Left ventricle myocardium inferior (tissue), 1 donor: ENCODE results near the gene MTAP. TPM values are rescaled to one million over a fixed set of nuclear protein-coding genes. Genes with fewer than 3 reads are reported as not detected.

Experiments used
- DNase-seq: peaks from one replicate; pipeline ENCODE4 v3.0.0-alpha.2; 2020
- H3K27ac ChIP-seq: fragments of 200-600 bp; replicated peaks from 2 replicates; pipeline ENCODE4 v1.8.0; 2021
- H3K27me3 ChIP-seq: fragments of 200-600 bp; 2 replicates; pipeline ENCODE4 v1.8.0; 2021; ENCODE audit warnings: low read depth
- H3K36me3 ChIP-seq: fragments of 200-600 bp; 2 replicates; pipeline ENCODE4 v1.8.0; 2021
- H3K4me1 ChIP-seq: fragments of 200-600 bp; 2 replicates; pipeline ENCODE4 v1.8.0; 2021
- H3K4me3 ChIP-seq: fragments of 200-600 bp; 2 replicates; pipeline ENCODE4 v1.8.0; 2021; ENCODE audit warnings: mild to moderate bottlenecking, moderate library complexity
- H3K9me3 ChIP-seq: fragments of 200-600 bp; replicated peaks from 2 replicates; pipeline ENCODE4 v1.8.0; 2021
- intact Hi-C: fragments of 100-400 bp; cut with micrococcal nuclease; formaldehyde crosslinking; loops from one replicate; pipeline ENCODE4 v1.11.0; 2022
- total RNA-seq: library from RNA; stranded (reverse); fragmentation: NEBNext Ultra II Directional; extraction: Animal tissue kit (Norgen Biotek cat#: 25700); gene quantifications from one replicate; pipeline ENCODE4 v1.2.1, GENCODE V29; 2021
- TF ChIP-seq, protein P1 (sequence below): fragments of 200-600 bp; IDR thresholded peaks from 2 replicates; pipeline ENCODE4 v1.8.0; 2021; ENCODE audit warnings: antibody characterized with exemption, mild to moderate bottlenecking, borderline replicate concordance
- donor health status: DM: no; HTN: yes; CAD: no; lungs with severe emphysema.

The MTAP gene
- total RNA-seq, 1 donor from 2014 or later = 25.3 TPM

DNA sequence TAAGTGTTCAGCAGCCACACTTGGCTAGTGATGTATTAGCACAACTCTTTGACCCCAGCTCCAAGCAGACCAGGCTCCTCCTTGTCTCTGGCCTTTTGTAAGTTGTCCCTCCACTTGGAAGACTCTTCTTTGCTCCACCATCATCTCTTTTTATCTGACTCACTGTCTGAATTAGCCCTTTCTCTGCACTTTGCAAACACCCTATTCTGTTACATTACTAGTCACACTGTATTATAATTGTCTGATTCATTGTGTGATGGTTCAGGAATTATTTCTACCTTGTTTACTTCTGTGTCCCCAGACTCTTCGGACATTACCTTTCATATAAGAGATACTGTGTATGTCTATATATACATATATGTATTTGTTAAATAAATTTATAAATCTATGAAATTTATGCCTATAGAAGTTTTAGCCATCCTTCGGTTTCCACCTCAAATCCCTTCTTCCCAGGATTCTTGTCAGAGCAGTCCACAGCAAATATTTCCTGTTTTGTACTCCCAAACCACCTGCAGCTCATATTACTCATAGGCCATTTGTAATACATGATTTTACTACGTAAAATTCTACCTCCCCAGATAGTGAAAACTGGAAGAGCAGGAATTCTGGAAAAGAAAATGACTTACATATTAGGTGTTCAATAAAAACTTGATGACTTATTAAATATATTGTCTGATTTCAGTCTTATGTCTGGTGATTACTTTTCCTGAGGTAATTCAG lies 69.0 kb downstream of the MTAP start:
- TF ChIP-seq, protein P1, sequence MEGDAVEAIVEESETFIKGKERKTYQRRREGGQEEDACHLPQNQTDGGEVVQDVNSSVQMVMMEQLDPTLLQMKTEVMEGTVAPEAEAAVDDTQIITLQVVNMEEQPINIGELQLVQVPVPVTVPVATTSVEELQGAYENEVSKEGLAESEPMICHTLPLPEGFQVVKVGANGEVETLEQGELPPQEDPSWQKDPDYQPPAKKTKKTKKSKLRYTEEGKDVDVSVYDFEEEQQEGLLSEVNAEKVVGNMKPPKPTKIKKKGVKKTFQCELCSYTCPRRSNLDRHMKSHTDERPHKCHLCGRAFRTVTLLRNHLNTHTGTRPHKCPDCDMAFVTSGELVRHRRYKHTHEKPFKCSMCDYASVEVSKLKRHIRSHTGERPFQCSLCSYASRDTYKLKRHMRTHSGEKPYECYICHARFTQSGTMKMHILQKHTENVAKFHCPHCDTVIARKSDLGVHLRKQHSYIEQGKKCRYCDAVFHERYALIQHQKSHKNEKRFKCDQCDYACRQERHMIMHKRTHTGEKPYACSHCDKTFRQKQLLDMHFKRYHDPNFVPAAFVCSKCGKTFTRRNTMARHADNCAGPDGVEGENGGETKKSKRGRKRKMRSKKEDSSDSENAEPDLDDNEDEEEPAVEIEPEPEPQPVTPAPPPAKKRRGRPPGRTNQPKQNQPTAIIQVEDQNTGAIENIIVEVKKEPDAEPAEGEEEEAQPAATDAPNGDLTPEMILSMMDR = no peak
- peaks cover 10% of the 10 kb centered on the region for H3K9me3 ChIP-seq
- intact Hi-C loops = no loop called here

DNA sequence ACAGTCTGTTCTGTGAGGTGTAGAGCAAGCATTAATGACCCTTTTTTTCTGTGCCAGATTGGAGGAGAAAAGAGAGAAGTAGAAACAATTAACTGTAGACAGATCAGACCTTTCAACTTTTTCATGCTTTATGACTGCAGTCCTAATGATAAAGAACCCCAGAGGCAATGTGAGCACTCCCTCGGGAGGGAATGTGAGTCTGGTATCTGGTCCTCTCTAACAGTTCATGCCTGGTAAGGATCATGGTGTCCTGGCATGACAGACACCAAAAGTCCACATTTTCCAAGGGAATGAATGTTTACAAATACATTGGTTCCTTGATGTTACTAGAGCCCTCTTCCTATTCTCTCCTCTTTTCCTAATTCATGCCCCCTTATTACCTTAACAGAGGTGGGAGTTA lies 70.3 kb downstream of the MTAP start:
- Histone ChIP-seq H3K4me3 (no peak overlapping the region), H3K4me1 (no peaks in the 10 kb centered on the region), H3K36me3 (peaks cover 31% of the 10 kb centered on the region), H3K27ac (no peak overlapping the region), H3K27me3 (no peaks in the 10 kb centered on the region), H3K9me3 (peaks cover 10% of the 10 kb centered on the region)
- TF ChIP-seq, protein P1 = no peak
- intact Hi-C loops = no loop called here
- no peak for DNase-seq

More for the DNA sequence above, 69.0 kb downstream of the MTAP start:
- no peak for DNase-seq
- Histone ChIP-seq H3K27me3 (no peaks in the 10 kb centered on the region), H3K4me1 (no peaks in the 10 kb centered on the region), H3K27ac (no peak overlapping the region), H3K36me3 (peaks cover 34% of the 10 kb centered on the region), H3K4me3 (no peak overlapping the region)

DNA sequence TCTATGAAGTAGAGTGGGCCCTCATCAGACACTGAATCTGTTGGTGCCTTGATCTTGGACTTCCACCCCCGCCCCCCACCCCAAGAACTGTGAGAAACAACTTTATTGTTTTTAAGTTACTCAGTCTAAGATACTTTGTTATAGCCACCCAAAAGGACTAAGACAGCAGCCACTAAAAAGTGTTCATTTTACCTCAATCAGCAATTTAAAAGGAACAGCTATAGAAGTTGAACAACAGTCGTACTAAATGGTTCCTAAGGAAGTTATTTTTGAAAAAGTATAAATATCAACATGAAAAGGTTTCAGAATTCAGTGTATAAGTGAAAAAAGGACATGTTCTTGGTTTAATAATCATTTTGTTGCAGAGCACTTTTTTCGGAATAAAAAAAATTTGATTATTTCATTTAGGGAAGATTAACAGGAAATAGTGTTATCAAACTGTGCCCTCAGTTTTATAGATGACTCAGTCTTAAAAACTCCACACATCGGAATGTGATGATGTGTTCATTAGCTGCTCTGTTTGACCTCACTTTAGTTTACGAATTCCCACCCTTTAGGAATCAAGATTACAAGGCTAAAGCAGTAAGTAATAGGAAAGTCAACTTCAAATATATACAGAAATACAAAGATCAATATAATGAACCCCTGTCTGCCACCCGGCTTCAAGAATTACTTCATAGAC lies 71.2 kb downstream of the MTAP start:
- H3K27ac ChIP-seq = no peak overlapping the region
- no peak overlapping the region for H3K4me3 ChIP-seq
- H3K36me3 ChIP-seq = peaks cover 23% of the 10 kb centered on the region
- TF ChIP-seq, protein P1 = no peak
- no peaks in the 10 kb centered on the region for H3K4me1 ChIP-seq
- intact Hi-C loops = no loop called here
- no peaks in the 10 kb centered on the region for H3K27me3 ChIP-seq
- peaks cover 10% of the 10 kb centered on the region for H3K9me3 ChIP-seq
- DNase-seq = no peak

DNA sequence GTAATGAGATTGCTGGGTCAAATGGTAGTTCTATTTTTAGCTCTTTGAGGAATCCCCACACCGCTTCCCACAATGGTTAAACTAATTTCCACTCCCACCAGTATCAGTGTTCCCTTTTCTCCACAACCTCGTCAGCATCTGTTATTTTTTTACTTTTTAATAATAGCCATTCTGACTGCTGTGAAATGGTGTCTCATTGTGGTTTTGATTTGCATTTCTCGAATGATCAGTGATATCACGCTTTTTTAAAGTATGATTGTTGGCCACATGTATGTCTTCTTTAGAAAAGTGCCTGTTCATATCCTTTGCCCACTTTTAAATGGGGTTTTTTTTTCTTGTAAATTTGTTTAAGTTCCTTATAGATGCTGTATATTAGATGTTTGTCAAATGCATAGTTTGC lies 73.5 kb downstream of the MTAP start:
- Histone ChIP-seq H3K27ac (no peak overlapping the region), H3K4me3 (no peak overlapping the region)
- intact Hi-C loops = no loop called here

DNA sequence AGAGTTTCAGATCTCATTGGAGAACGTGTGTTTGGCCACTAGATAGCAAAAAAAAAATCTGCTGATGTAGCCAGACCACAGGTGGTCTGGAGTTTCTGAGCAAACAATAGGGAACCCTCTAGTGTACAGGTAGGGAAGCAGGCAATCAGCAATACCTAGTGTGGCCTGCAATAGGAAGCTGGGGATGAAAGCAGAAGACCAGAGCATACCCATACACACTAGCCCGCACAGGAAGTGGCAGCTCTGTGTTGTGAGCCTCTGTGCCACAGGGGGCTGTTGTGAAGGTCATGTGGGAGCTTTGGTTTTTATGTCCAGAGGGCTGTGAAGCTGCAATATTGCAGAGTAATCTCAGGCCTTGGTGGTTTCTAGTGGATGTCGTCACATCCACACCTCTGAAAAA lies 81.2 kb downstream of the MTAP start:
- Histone ChIP-seq H3K9me3 (peaks cover 52% of the 10 kb centered on the region), H3K4me1 (no peaks in the 10 kb centered on the region), H3K27me3 (no peaks in the 10 kb centered on the region), H3K4me3 (no peak overlapping the region), H3K27ac (no peak overlapping the region), H3K36me3 (peaks cover 34% of the 10 kb centered on the region)
- no peak for DNase-seq
- TF ChIP-seq, protein P1 = no peak
- intact Hi-C loops = no loop called here

More for the DNA sequence above, 73.5 kb downstream of the MTAP start:
- no peaks in the 10 kb centered on the region for H3K27me3 ChIP-seq
- TF ChIP-seq, protein P1 = no peak
- H3K4me1 ChIP-seq = no peaks in the 10 kb centered on the region
- peaks cover 27% of the 10 kb centered on the region for H3K9me3 ChIP-seq
- no peak for DNase-seq
- peaks cover 29% of the 10 kb centered on the region for H3K36me3 ChIP-seq
